Activated CD8-positive, alpha-beta T cell treated with anti-CD3 and anti-CD28 coated beads for 36 hours (primary cell): ENCODE measurements around the gene LIN7C. TPM values are rescaled to one million over a fixed set of nuclear protein-coding genes. Genes with fewer than 3 reads are reported as not detected.

ENCODE experiments used
- ATAC-seq: fragments of 200-7000 bp; cut with Tn5 transposase; one replicate; pipeline ENCODE4 v1.10.0; 2021; ENCODE audit warnings: mild to moderate bottlenecking, moderate library complexity
- CTCF ChIA-PET: fragments of 350-600 bp; sonication (Branson Sonifier 250); formaldehyde crosslinking; loops from one replicate; lab custom pipeline; 2021; ENCODE audit warnings: antibody characterized with exemption; lab: Charles Lee
- POLR2A ChIA-PET: fragments of 350-600 bp; sonication (Branson Sonifier 250); formaldehyde crosslinking; loops from one replicate; lab custom pipeline; 2021; ENCODE audit warnings: antibody characterized with exemption; lab: Charles Lee
- DNase-seq: peaks from one replicate; pipeline ENCODE4 v3.0.0-alpha.2; 2020
- H3K27ac Mint-ChIP-seq: one replicate; pipeline ENCODE4 v1.8.0; 2021; ENCODE audit warnings: mild to moderate bottlenecking, mixed read lengths
- H3K27me3 Mint-ChIP-seq: one replicate; pipeline ENCODE4 v1.8.0; 2021; ENCODE audit warnings: mixed read lengths
- H3K36me3 Mint-ChIP-seq: one replicate; pipeline ENCODE4 v1.8.0; 2021; ENCODE audit warnings: low read depth, mixed read lengths
- H3K4me1 Mint-ChIP-seq: one replicate; pipeline ENCODE4 v1.8.0; 2021; ENCODE audit warnings: low read depth, mixed read lengths
- H3K4me3 Mint-ChIP-seq: one replicate; pipeline ENCODE4 v1.8.0; 2021; ENCODE audit warnings: mild to moderate bottlenecking, moderate library complexity, mixed read lengths
- H3K9me3 Mint-ChIP-seq: one replicate; pipeline ENCODE4 v1.8.0; 2021; ENCODE audit warnings: mixed read lengths
- CTCF ChIP-seq: fragments of 200-600 bp; IDR thresholded peaks from one replicate; pipeline ENCODE4 v1.8.0; 2022; ENCODE audit warnings: antibody characterized with exemption, mild to moderate bottlenecking
- intact Hi-C: fragments of 100-400 bp; cut with micrococcal nuclease; formaldehyde crosslinking; loops from one replicate; pipeline ENCODE4 v1.10.0; 2022
- total RNA-seq, 2 experiments: library from RNA; stranded (reverse); gene quantifications; one replicate each; pipeline ENCODE4 v1.2.3, GENCODE V29; 2021

LIN7C gene
- total RNA-seq, 2 experiments from 2014 or later = 26.9 to 28.9 TPM

GRCh38 chr11:27466363-27466762, 40.2 kb downstream of the LIN7C start:
- Mint-ChIP-seq H3K4me3 (no peak overlapping the region), H3K36me3 (no peaks in the 10 kb centered on the region), H3K4me1 (peaks cover 4% of the 10 kb centered on the region), H3K9me3 (no peaks in the 10 kb centered on the region), H3K27ac (no peak overlapping the region), H3K27me3 (peaks cover 17% of the 10 kb centered on the region)
- TF ChIP-seq CTCF = no peak
- no peak for DNase-seq
- POLR2A ChIA-PET = no interaction called here
- intact Hi-C loops = no loop called here
- no peak for ATAC-seq
- CTCF ChIA-PET = interaction anchor here (2.6 kb wide), 1 partner anchor 20 kb away, joined by 8 read pairs; no protein-coding TSS in a partner anchor

GRCh38 chr11:27465629-27466028, 40.9 kb downstream of the LIN7C start:
- DNase-seq (no peak), ATAC-seq (no peak)
- Mint-ChIP-seq H3K4me1 (no peaks in the 10 kb centered on the region), H3K27me3 (peaks cover 13% of the 10 kb centered on the region), H3K9me3 (no peaks in the 10 kb centered on the region), H3K36me3 (no peaks in the 10 kb centered on the region), H3K27ac (no peak overlapping the region), H3K4me3 (no peak overlapping the region)
- ChIA-PET CTCF (interaction anchor here (0.9 to 2.6 kb wide), 2 partner anchors 13 to 20 kb away, joined by 3 to 8 read pairs; no protein-coding TSS in a partner anchor), POLR2A (no interaction called here)
- intact Hi-C loops = no loop called here
- TF ChIP-seq CTCF = no peak

- CTCF ChIA-PET = interaction anchor here (0.9 to 2.6 kb wide), 3 partner anchors 12 to 169 kb away, joined by 3 to 8 read pairs (median 3); no protein-coding TSS in a partner anchor
- no peak overlapping the region for H3K27ac Mint-ChIP-seq
- POLR2A ChIA-PET = no interaction called here
- peaks cover 11% of the 10 kb centered on the region for H3K27me3 Mint-ChIP-seq
- no peaks in the 10 kb centered on the region for H3K9me3 Mint-ChIP-seq
- intact Hi-C loops = no loop called here
- no peak for TF ChIP-seq CTCF
- H3K4me3 Mint-ChIP-seq = no peak overlapping the region
- no peak for DNase-seq
- ATAC-seq = no peak
- no peaks in the 10 kb centered on the region for H3K36me3 Mint-ChIP-seq
- H3K4me1 Mint-ChIP-seq = no peaks in the 10 kb centered on the region
Measured at GRCh38 chr11:27464909-27465308, 41.7 kb downstream of the LIN7C start.

GRCh38 chr11:27464289-27464696, 42.3 kb downstream of the LIN7C start:
- Mint-ChIP-seq H3K9me3 (no peaks in the 10 kb centered on the region), H3K4me1 (no peaks in the 10 kb centered on the region), H3K36me3 (no peaks in the 10 kb centered on the region), H3K4me3 (no peak overlapping the region), H3K27ac (no peak overlapping the region), H3K27me3 (peaks cover 7% of the 10 kb centered on the region)
- DNase-seq = no peak
- POLR2A ChIA-PET = no interaction called here
- no peak for ATAC-seq
- no peak for TF ChIP-seq CTCF
- intact Hi-C loops = no loop called here
- CTCF ChIA-PET = interaction anchor here (1.1 to 2.6 kb wide), 2 partner anchors 22 to 168 kb away, joined by 3 to 8 read pairs; no protein-coding TSS in a partner anchor

- H3K9me3 Mint-ChIP-seq = no peaks in the 10 kb centered on the region
- H3K27me3 Mint-ChIP-seq = peaks cover 7% of the 10 kb centered on the region
- ChIA-PET CTCF (interaction anchor here (2.2 kb wide), 1 partner anchor 23 kb away, joined by 7 read pairs; no protein-coding TSS in a partner anchor), POLR2A (no interaction called here)
- no peaks in the 10 kb centered on the region for H3K36me3 Mint-ChIP-seq
- ATAC-seq = no peak
- H3K4me3 Mint-ChIP-seq = no peak overlapping the region
- DNase-seq = no peak
- H3K27ac Mint-ChIP-seq = no peak overlapping the region
- H3K4me1 Mint-ChIP-seq = no peaks in the 10 kb centered on the region
- TF ChIP-seq CTCF = no peak
- intact Hi-C loops = no loop called here
Measured at GRCh38 chr11:27462543-27462942, 44.0 kb downstream of the LIN7C start.
